PC-9 (cell line): ENCODE measurements around the gene TRIM44.

Experiments
- EZH2 ChIP-seq: fragments of 200-600 bp; sonication (generic); IDR thresholded peaks from 2 replicates; pipeline ENCODE4 v1.8.0; 2017; ENCODE audit warnings: antibody characterized with exemption, low read depth
- TF ChIP-seq, protein P1 (sequence below): fragments of 200-600 bp; sonication (generic); conservative IDR thresholded peaks from 2 replicates; pipeline ENCODE4 v1.6.1; 2017; ENCODE audit warnings: mixed run types, antibody characterized with exemption, mild to moderate bottlenecking, moderate library complexity

DNA sequence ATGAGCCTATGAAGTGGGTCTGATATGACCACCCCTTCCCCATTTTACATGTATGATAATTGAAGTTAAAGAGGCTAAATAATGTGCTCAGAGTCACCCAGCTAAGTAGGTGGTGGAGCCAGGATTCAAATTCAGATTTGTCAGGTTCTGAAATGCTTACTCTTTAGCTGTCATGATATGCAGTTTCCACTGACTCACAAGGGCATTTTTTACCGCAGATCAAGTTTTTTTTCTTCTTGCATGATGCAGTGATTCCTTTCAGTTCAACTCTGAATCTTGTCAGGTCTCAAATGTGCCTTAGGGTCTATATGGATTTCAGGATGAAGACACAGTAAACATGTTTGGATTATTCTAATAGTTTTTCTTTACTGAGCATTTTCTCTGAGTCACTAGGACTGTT lies 12.6 kb upstream of the TRIM44 start:
- TF ChIP-seq, protein P1, sequence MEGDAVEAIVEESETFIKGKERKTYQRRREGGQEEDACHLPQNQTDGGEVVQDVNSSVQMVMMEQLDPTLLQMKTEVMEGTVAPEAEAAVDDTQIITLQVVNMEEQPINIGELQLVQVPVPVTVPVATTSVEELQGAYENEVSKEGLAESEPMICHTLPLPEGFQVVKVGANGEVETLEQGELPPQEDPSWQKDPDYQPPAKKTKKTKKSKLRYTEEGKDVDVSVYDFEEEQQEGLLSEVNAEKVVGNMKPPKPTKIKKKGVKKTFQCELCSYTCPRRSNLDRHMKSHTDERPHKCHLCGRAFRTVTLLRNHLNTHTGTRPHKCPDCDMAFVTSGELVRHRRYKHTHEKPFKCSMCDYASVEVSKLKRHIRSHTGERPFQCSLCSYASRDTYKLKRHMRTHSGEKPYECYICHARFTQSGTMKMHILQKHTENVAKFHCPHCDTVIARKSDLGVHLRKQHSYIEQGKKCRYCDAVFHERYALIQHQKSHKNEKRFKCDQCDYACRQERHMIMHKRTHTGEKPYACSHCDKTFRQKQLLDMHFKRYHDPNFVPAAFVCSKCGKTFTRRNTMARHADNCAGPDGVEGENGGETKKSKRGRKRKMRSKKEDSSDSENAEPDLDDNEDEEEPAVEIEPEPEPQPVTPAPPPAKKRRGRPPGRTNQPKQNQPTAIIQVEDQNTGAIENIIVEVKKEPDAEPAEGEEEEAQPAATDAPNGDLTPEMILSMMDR = no peak
- TF ChIP-seq EZH2 = no peak
